ENCODE data around the gene NLK.
"Not testable (repeated sequence)": the region's sequence is repeated elsewhere in the genome, so short reads cannot be mapped to it uniquely, and the experiment has no call there.

The NLK gene

GRCh38 chr17:28232966-28233870 lies 190.7 kb downstream of the NLK start:
- not testable (repeated sequence) for DNase-seq (ENCODE audit: low read depth)

DNA sequence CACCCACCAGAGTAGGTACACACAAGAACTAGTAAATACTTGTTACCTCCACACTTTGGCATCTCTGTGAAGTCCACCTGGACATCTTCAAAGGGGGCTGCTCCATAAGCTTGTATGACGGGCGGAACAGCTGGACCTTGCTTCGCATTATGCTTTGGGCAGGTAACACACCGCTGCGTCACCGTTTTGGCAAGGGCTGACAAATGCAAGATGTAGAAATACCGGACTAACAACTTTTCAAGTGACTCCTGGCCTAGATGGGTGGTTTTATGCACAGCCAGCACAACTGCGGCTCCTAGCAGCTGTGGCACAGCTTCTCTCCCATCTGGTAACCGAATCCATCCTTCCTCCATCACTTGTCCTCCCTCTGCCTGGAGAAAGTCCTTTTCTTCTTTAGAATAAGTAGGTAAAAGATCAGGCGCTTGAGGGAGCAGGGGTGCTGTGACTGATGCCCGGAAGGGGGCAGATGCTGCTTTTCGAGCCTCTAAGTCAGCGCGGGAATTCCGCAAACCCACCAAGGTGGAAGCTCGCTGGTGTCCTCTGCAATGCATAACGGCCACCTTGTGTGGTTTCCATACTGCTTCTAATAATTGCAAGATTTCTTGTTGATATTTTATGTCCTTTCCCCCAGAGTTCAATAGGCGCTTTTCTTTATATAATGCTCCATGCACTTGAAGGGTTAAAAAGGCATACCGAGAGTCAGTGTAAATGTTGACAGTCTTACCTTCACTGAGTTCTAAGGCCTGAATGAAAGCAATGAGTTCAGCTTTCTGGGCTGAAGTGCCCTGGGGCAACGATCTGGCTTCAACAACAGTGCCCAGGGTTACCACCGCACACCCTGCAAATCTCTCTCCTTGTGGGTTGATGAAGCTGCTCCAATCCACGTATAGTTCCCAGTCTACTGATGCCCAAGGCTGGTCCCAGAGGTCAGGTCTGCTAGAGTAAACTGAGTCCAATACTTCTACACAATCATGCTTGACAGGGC lies 191.7 kb downstream of the NLK start:
- DNase-seq (ENCODE audit: low read depth): not testable (repeated sequence)

DNA sequence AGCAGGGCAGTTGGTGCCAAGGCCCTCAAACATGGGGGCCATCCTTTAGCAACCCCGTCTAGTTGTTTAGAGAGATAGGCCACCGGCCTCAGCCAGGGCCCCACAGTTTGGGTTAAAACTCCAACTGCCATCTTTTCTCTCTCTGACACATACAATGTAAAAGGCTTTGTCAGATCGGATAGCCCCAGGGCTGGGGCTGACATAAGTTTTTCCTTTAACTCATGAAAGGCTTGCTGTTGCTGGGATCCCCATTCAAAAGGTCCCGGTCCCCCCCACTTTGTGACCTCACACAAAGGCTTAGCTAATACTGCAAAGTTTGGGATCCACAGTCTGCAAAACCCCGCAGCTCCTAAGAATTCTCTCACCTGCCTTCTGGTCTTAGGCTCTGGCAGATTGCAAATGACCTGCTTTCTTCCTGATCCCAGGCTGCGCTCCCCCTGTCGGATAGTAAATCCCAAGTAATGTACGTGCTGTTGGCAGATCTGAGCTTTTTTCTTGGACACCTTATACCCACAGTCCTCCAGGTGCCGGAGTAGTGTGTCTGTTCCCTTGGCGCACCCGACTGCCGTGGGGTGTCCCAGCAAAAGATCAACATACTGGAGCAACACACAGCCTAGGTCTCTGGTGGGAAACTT lies 192.7 kb downstream of the NLK start:
- not testable (repeated sequence) for DNase-seq (ENCODE audit: low read depth)

DNA sequence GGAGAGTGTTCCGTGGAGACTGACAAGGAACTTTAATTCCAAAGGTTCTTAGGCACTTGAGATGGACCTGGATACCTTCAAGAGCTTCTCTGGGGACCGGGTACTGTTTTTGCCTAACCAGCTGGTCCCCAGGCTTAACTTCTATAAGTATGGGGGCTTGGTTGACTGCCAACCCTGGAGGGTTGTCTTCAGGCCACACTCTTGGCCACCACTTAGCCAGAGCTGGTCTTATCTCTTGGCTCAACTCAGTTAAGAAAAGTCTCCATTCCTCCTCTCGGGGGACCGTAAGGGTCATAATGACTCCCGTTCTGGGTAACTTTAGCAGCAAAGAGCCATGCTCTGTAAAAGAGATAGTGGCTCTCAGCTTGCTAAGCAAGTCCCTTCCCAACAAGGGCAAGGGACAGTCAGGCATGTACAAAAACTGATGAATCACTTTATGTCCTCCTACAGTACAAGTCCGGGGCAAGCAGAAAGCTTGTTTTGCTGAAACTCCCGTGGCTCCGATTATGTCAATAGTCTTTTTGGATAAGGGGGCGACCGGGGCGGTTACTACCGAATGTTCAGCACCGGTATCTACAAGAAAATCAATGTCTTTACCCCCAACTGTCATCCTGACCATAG lies 193.7 kb downstream of the NLK start:
- not testable (repeated sequence) for DNase-seq (ENCODE audit: low read depth)

- DNase-seq (ENCODE audit: low read depth): not testable (repeated sequence)
Measured at GRCh38 chr17:28238547-28239270, 196.2 kb downstream of the NLK start.

DNA sequence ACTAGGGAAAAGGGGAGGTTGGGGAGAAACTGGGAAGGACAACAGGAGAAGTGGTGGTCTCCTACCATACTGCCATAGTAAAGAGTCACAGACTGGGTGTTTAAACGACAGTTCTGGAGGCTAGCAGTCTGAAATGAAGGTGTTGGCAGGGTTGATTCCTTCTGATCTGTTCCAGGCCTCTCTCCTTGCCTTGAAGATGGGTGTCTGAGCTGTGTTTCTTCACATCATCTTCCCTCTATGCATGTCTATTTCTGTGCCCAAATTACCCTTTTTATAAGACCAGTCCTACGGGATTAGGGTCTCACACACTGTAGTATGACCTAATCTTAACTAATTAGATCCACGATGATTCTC lies 196.8 kb downstream of the NLK start:
- DNase-seq (ENCODE audit: low read depth): no peak

DNA sequence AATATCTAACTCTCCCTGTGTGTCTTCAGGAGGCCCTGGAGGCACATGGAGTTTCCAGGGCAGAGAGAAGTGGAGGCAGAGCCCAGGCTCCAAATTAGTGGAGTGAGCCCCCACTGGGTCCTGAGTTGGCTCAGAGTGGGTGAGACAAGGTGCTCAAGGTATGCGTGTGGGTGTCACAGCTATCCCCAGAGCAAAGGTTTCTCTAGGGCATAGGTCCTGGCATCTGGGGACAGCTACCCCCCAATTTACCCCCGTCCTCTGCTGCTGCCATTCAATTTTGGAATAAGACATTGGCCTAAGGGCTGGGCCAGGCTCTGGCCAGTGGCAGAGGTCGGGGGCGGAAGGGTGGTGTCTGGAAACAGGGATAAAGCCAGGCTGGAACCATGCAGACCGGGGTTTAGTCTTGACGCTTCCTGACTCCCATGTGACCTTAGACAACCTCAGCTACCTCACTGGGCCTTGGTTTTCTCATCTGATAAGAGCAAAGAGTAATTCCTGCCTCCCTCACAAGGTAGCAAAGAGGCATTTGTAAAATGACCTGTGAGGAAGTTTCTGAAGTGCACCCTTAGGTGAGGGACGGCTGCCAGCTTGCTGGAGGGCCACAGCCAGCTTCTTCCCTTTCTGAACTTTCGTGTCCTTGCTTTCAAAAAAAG lies 198.3 kb downstream of the NLK start:
- no peak for DNase-seq (ENCODE audit: low read depth)

GRCh38 chr17:28242791-28243190 lies 200.3 kb downstream of the NLK start:
- DNase-seq (ENCODE audit: low read depth): no peak

GRCh38 chr17:28243268-28243667 lies 200.8 kb downstream of the NLK start:
- DNase-seq (ENCODE audit: low read depth): not testable (repeated sequence)

DNA sequence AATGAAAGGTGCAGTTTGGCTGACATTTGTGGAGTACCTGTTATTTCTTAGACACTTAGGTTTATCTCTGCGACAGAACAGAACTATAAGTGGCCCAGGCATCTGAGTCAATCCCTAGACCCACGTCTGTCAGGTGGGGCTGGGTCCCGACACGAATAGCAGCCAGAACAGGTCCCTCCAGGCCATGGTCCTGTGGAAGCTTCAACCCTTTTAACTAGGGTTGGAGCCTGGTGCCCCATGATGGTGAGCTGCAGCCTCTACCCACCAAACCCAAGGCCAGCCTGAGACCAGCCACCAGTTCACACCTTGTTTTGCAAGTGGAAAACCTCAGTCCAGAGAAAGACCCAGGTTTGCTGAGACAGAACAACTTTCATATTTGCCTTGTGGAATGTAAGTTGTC lies 202.0 kb downstream of the NLK start:
- no peak for DNase-seq (ENCODE audit: low read depth)

All from stimulated activated CD4-positive, alpha-beta T cell treated with anti-CD3 and anti-CD28 coated beads, Interleukin-2, amount 100 ng/mL, for 4 hours (primary cell).